ENCODE results near the gene LARGE1.

The LARGE1 gene

DNA sequence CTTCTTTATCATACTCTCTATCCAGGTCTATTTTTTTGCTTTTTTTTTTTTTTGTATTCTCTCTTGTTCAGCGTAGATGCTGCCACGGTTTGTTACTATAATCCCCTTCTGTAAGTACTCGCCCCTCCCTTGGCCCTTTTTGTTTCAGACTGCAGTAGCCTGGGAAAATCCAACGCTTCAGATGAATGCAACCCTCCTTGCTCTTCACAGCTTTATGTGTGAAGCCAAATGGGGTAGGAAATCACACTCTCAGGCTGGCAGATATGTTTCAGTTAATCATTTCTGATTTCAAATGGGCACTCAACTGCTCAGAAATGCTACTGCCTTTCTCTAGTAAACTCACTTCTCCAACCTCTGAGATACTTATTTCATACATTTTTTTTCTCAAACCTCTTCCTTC is 149.1 kb downstream of the LARGE1 start:
- in situ Hi-C loops (cut with HindIII; ENCODE audit: low sequenced_read_pairs), result no loop called here
- DNase-seq (ENCODE audit: low read depth), result no peak
- TF ChIP-seq, protein P1, sequence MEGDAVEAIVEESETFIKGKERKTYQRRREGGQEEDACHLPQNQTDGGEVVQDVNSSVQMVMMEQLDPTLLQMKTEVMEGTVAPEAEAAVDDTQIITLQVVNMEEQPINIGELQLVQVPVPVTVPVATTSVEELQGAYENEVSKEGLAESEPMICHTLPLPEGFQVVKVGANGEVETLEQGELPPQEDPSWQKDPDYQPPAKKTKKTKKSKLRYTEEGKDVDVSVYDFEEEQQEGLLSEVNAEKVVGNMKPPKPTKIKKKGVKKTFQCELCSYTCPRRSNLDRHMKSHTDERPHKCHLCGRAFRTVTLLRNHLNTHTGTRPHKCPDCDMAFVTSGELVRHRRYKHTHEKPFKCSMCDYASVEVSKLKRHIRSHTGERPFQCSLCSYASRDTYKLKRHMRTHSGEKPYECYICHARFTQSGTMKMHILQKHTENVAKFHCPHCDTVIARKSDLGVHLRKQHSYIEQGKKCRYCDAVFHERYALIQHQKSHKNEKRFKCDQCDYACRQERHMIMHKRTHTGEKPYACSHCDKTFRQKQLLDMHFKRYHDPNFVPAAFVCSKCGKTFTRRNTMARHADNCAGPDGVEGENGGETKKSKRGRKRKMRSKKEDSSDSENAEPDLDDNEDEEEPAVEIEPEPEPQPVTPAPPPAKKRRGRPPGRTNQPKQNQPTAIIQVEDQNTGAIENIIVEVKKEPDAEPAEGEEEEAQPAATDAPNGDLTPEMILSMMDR (IDR thresholded peaks at IDR 0.05; ENCODE audit: low read depth, low read length, missing control alignments), result no peak
- no peak overlapping the region for H3K4me3 ChIP-seq (ENCODE audit: low read depth, low read length)

DNA sequence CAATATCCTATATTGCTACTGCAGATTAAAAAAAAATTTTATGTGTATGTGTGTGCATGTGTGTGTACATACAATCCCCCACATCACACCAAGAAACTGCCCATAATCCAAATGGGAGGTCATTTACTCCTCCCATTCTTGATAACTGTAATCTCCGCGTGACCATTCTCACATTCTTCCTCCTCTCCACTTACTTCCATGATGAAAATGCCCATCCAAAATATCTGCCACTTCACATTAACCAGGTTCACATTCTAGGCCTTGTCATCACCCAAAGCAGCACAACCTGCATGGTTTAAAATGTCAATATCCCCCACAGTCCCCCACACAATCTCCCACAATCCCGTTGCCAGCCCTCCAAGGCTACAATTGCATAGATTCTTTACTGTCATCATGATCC is 149.6 kb downstream of the LARGE1 start:
- no peak for DNase-seq (ENCODE audit: low read depth)
- TF ChIP-seq, protein P1 (IDR thresholded peaks at IDR 0.05; ENCODE audit: low read depth, low read length, missing control alignments), result no peak
- H3K4me3 ChIP-seq (ENCODE audit: low read depth, low read length), result no peak overlapping the region
- in situ Hi-C loops (cut with HindIII; ENCODE audit: low sequenced_read_pairs), result no loop called here

DNA sequence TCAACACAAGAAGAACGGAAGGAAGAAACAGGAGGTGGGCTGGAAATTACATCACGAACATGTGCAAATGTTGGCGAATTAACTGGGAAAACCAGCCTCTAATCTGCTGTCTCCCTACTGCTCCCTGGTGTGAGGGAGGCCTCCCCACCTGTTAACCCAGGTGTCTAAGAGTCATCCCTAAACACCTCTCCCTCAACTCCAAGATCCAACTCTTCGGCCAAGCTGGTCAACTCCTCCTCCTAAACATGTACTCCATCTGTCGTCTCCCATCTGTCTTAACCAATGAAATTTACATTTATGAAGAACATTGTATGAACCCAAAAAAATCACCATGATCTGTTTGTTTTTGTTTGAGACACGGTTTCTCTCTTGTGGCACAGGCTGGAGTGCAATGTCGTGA is 154.2 kb downstream of the LARGE1 start:
- in situ Hi-C loops (cut with HindIII; ENCODE audit: low sequenced_read_pairs), result no loop called here
- TF ChIP-seq, protein P1 (IDR thresholded peaks at IDR 0.05; ENCODE audit: low read depth, low read length, missing control alignments), result no peak
- no peak overlapping the region for H3K4me3 ChIP-seq (ENCODE audit: low read depth, low read length)
- no peak for DNase-seq (ENCODE audit: low read depth)

DNA sequence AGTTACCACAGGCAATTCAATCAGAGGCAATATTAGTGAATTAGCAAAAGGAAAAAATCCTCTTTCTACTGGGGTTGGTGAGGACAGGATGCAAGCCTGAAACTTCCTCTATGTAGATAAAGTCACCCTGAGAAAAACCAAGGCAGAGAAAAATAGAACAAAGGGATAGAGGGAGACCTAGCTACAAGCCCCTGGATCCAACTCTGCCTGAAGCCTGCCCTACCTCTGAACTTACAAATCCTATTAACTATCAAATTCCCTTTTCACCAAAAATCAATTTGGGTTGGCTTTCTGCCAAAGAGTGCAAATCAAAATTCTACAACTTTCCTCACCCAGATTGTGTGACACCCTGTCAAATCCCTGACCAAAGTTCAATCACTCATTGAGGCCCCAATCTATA is 161.3 kb downstream of the LARGE1 start:
- TF ChIP-seq, protein P1 (IDR thresholded peaks at IDR 0.05; ENCODE audit: low read depth, low read length, missing control alignments), result no peak
- H3K4me3 ChIP-seq (ENCODE audit: low read depth, low read length), result no peak overlapping the region
- no peak for DNase-seq (ENCODE audit: low read depth)
- in situ Hi-C loops (cut with HindIII; ENCODE audit: low sequenced_read_pairs), result loop anchor here (5.0 kb wide), 1 partner anchor 37 kb away; no protein-coding TSS in a partner anchor

DNA sequence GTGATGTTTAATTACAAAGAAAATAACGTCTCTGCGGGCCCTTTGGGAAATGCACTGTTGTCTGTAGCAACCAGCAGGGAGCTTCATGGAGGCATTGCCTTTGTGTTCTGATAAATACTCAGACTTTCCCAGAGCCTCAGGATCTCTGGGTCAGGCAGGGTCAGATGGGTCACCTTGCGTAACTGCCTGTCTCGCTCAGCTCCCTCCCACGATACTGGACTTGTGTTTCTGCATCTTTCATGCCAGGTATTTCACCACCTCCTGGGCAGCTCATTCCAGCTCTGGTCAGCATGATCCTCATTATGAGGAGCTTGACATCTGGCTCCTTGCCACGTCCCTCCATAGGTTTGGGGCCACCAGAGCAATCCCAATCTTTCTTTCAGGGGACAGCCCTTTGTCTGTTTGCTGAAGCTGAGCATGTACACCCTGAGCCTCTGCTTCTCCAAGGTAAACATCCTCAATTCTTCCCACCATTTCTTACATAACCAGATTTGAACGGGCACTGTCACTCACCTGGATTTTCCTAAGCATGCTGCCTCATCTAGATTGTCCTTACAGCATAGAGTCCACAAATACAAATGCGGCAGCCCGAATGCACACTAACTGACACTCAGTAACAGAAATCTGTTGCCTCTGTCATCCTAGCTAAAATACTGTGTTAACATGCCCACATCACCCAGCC is 162.3 kb downstream of the LARGE1 start:
- DNase-seq (ENCODE audit: low read depth), result no peak
- H3K4me3 ChIP-seq (ENCODE audit: low read depth, low read length), result no peak overlapping the region
- in situ Hi-C loops (cut with HindIII; ENCODE audit: low sequenced_read_pairs), result loop anchor here (5.0 kb wide), 1 partner anchor 36 kb away; no protein-coding TSS in a partner anchor
- TF ChIP-seq, protein P1 (IDR thresholded peaks at IDR 0.05; ENCODE audit: low read depth, low read length, missing control alignments), result no peak

DNA sequence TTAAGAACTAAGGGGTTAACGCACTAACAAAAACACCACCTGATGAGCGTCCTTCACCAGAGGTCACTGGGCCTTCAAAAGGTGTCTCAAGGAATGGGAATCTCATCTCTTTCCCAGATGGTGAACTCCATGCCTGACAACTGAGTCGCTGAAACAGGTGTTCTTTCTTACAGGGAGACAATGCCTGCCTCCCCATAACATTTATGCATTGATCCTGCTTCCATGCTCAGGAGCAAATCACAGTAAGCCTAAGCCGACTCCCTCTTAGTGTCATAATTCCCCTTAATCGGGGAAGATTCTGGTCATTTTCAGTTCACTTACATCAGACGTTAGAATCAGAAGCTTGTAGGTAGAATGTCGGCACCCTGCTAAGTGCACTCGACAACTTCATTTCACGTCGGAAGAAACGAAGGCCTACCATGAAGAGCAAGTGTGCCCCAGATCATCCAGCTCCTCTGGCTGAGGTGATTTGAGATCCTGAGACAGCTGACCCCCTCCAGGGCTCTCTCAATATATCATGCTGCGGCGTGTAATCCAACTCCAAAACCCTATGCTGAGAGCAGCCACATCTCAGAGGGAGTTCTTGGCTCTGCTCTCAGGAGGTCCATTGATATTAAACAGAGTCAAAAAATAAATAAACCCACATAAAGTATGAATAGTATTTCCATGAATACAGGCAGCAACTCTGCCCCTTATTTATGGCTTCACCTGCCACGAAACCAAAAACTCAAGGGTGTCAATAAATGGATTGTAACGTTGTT is 163.1 kb downstream of the LARGE1 start:
- TF ChIP-seq, protein P1 (IDR thresholded peaks at IDR 0.05; ENCODE audit: low read depth, low read length, missing control alignments), result no peak
- DNase-seq (ENCODE audit: low read depth), result peak; percentile 11
- in situ Hi-C loops (cut with HindIII; ENCODE audit: low sequenced_read_pairs), result loop anchor here (5.0 kb wide), 1 partner anchor 35 kb away; no protein-coding TSS in a partner anchor
- no peak overlapping the region for H3K4me3 ChIP-seq (ENCODE audit: low read depth, low read length)

All from astrocyte of the cerebellum (primary cell).